ENCODE measurements around the gene RBBP4.
"Not testable (repeated sequence)": the region's sequence is repeated elsewhere in the genome, so short reads cannot be mapped to it uniquely, and the experiment has no call there.

The RBBP4 gene

GRCh38 chr1:32695098-32695904, 44.3 kb downstream of the RBBP4 start:
- DNase-seq: no peak

GRCh38 chr1:32696041-32696440, 45.0 kb downstream of the RBBP4 start:
- DNase-seq: no peak

GRCh38 chr1:32696996-32697395, 46.0 kb downstream of the RBBP4 start:
- DNase-seq: not testable (repeated sequence)

- DNase-seq: no peak
Observed at GRCh38 chr1:32701421-32701911, 50.5 kb downstream of the RBBP4 start.

GRCh38 chr1:32701951-32702598, 51.1 kb downstream of the RBBP4 start:
- DNase-seq: no peak

GRCh38 chr1:32702599-32703478, 51.8 kb downstream of the RBBP4 start, which contains the start of gene SYNC:
SYNC (minus strand) TSS chr1:32702770; CDS start chr1:32702660, 110 bp downstream.
- peak in 1 of 2 experiments; percentile 41 for DNase-seq

- no peak for DNase-seq
Observed at GRCh38 chr1:32703479-32704291, 52.7 kb downstream of the RBBP4 start.

GRCh38 chr1:32705516-32705915, 54.5 kb downstream of the RBBP4 start:
- no peak for DNase-seq

GRCh38 chr1:32706491-32706890, 55.5 kb downstream of the RBBP4 start:
- no peak for DNase-seq

GRCh38 chr1:32709075-32709474, 58.1 kb downstream of the RBBP4 start:
- no peak for DNase-seq

GRCh38 chr1:32709476-32709875, 58.5 kb downstream of the RBBP4 start:
- DNase-seq: no peak

GRCh38 chr1:32711221-32711620, 60.2 kb downstream of the RBBP4 start:
- DNase-seq: not testable (repeated sequence)

- DNase-seq: no peak
Observed at GRCh38 chr1:32713081-32713480, 62.1 kb downstream of the RBBP4 start.

- no peak for DNase-seq
Observed at GRCh38 chr1:32714277-32714676, 63.3 kb downstream of the RBBP4 start.

- no peak for DNase-seq
Observed at GRCh38 chr1:32715901-32716311, 64.9 kb downstream of the RBBP4 start.

- DNase-seq: peak; percentile 63 to 68
Observed at GRCh38 chr1:32716312-32717148, 65.5 kb downstream of the RBBP4 start.

GRCh38 chr1:32717503-32717902, 66.5 kb downstream of the RBBP4 start:
- DNase-seq: no peak

- no peak for DNase-seq
Observed at GRCh38 chr1:32718036-32718435, 67.0 kb downstream of the RBBP4 start.

- DNase-seq: no peak
Observed at GRCh38 chr1:32718527-32718926, 67.5 kb downstream of the RBBP4 start.

- DNase-seq: no peak
Observed at GRCh38 chr1:32719681-32720275, 68.8 kb downstream of the RBBP4 start.

Data from activated T-cell treated with anti-CD3 and anti-CD28 coated beads, Interleukin-2, amount 50 U/mL, for 48 hours (primary cell).